Liver (tissue), 9 donors: ENCODE data around the gene PSD. TPM values are rescaled to one million over a fixed set of nuclear protein-coding genes. Genes with fewer than 3 reads are reported as not detected.
A peak's percentile ranks its signal among the peaks of the same experiment; 100 is the strongest.

Experiments used
- DNase-seq: peaks from one replicate; pipeline ENCODE4 v3.0.0-alpha.2; 2017; ENCODE audit warnings: low spot score
- H3K27ac ChIP-seq, 2 donors: one replicate each; pipeline ENCODE4 v1.7.0; 2013; ENCODE audit warnings: inconsistent platforms in 2 of 2, low read length in 2 of 2, control low read depth in 1 of 2, low read depth in 1 of 2, mild to moderate bottlenecking in 1 of 2
- H3K27me3 ChIP-seq, 4 donors: one replicate each; pipeline versions ENCODE4 v1.6.1 to v1.7.0; 2013; ENCODE audit warnings: low read length in 3 of 4, inconsistent platforms in 1 of 4, mild to moderate bottlenecking in 1 of 4, moderate library complexity in 1 of 4; ENCODE audit not compliant: control insufficient read depth in 4 of 4, insufficient read depth in 4 of 4
- H3K36me3 ChIP-seq, 4 donors: one replicate each; pipeline versions ENCODE4 v1.6.1 to v1.7.0; 2013; ENCODE audit warnings: low read length in 3 of 4, mild to moderate bottlenecking in 3 of 4, low read depth in 1 of 4, moderate library complexity in 1 of 4; ENCODE audit not compliant: control insufficient read depth in 4 of 4, insufficient read depth in 3 of 4
- H3K4me1 ChIP-seq, 4 donors: one replicate each; pipeline versions ENCODE4 v1.6.1 to v1.7.0; 2013; ENCODE audit warnings: low read length in 3 of 4, mild to moderate bottlenecking in 3 of 4, moderate library complexity in 1 of 4; ENCODE audit not compliant: control insufficient read depth in 4 of 4, insufficient read depth in 4 of 4
- H3K4me3 ChIP-seq, 3 donors: one replicate each; pipeline versions ENCODE4 v1.6.1 to v1.7.0; 2013; ENCODE audit warnings: low read length in 3 of 3, control low read depth in 1 of 3, low read depth in 1 of 3, mild to moderate bottlenecking in 1 of 3
- H3K9ac ChIP-seq, 2 donors: one replicate each; pipeline ENCODE4 v1.7.0; 2013; ENCODE audit warnings: low read length in 2 of 2, mild to moderate bottlenecking in 2 of 2, moderate library complexity in 2 of 2, control low read depth in 1 of 2, low read depth in 1 of 2
- H3K9me3 ChIP-seq, 4 donors: one replicate each; pipeline versions ENCODE4 v1.6.1 to v1.7.0; 2013; ENCODE audit warnings: low read length in 3 of 4; ENCODE audit not compliant: control insufficient read depth in 4 of 4
- EGR1 ChIP-seq, 2 donors: IDR thresholded peaks; 2 replicates each; pipeline ENCODE4 v1.6.1; 2016 to 2018; ENCODE audit warnings: antibody characterized with exemption in 2 of 2, low read depth in 2 of 2
- FOXA1 ChIP-seq: IDR thresholded peaks from 2 replicates; pipeline ENCODE4 v1.6.1; 2016; ENCODE audit warnings: antibody characterized with exemption
- GABPA ChIP-seq, 2 donors: IDR thresholded peaks in 1 of 2; conservative IDR thresholded peaks in 1 of 2; 2 replicates each; pipeline ENCODE4 v1.6.1; 2016; ENCODE audit warnings: antibody characterized with exemption in 2 of 2, mild to moderate bottlenecking in 1 of 2, moderate library complexity in 1 of 2
- HNF4A ChIP-seq, 2 donors: conservative IDR thresholded peaks; 2 replicates each; pipeline ENCODE4 v1.6.1; 2016; ENCODE audit warnings: antibody characterized with exemption in 2 of 2, mild to moderate bottlenecking in 2 of 2
- HNF4G ChIP-seq: IDR thresholded peaks from 2 replicates; pipeline ENCODE4 v1.6.1; 2016; ENCODE audit warnings: antibody characterized with exemption
- JUND ChIP-seq, 2 donors: IDR thresholded peaks; 2 replicates each; pipeline ENCODE4 v1.6.1; 2016; ENCODE audit warnings: antibody characterized with exemption in 2 of 2
- NR2F2 ChIP-seq: IDR thresholded peaks from 2 replicates; pipeline ENCODE4 v1.6.1; 2016; ENCODE audit warnings: antibody characterized with exemption
- RAD21 ChIP-seq, 2 donors: IDR thresholded peaks; 2 replicates each; pipeline ENCODE4 v1.6.1; 2016; ENCODE audit warnings: antibody characterized with exemption in 2 of 2, mild to moderate bottlenecking in 2 of 2
- RXRA ChIP-seq, 2 donors: IDR thresholded peaks; 2 replicates each; pipeline ENCODE4 v1.6.1; 2017 to 2018; ENCODE audit warnings: antibody characterized with exemption in 2 of 2, mild to moderate bottlenecking in 1 of 2
- SP1 ChIP-seq: IDR thresholded peaks from 2 replicates; pipeline ENCODE4 v1.6.1; 2018; ENCODE audit warnings: antibody characterized with exemption, mild to moderate bottlenecking
- TAF1 ChIP-seq: conservative IDR thresholded peaks from 2 replicates; pipeline ENCODE4 v1.6.1; 2016; ENCODE audit warnings: antibody characterized with exemption, mild to moderate bottlenecking
- YY1 ChIP-seq: IDR thresholded peaks from 2 replicates; pipeline ENCODE4 v1.6.1; 2016; ENCODE audit warnings: antibody characterized with exemption, mild to moderate bottlenecking
- WGBS: extraction: QIAGEN DNeasy Blood & Tissue Kit; methylation state at CpG from one replicate; pipeline ENCODE4 v1.1.7; 2013; 5-methylcytosine and 5-hydroxymethylcytosine counted together
- polyA plus RNA-seq, 2 donors: library from polyadenylated mRNA; stranded (reverse) in 1 of 2; unstranded in 1 of 2; fragments of 200-250 nt in 1 of 2; fragments of >200 nt in 1 of 2; fragmentation: Nextera tagmentation in 1 of 2; extraction: Ambion mirVana in 1 of 2; gene quantifications; one replicate each; pipeline versions ENCODE4 v1.2.1 to v1.2.3, GENCODE V29; 2013 to 2015
- total RNA-seq, 2 donors: library from RNA; depleted of rRNA; stranded (reverse); fragments of >200 nt; gene quantifications; one replicate each; pipeline ENCODE4 v1.2.3, GENCODE V29; 2014
- TF ChIP-seq, protein P1 (sequence below): fragments of 150-350 bp; IDR thresholded peaks from 2 replicates; pipeline ENCODE4 v1.5.1; 2017; ENCODE audit warnings: improper control_type of control experiment, low read depth, low read length; ENCODE audit not compliant: missing input control
- TF ChIP-seq, protein P2 (sequence below): IDR thresholded peaks from 2 replicates; pipeline ENCODE4 v1.6.1; 2016; ENCODE audit warnings: antibody characterized with exemption
- TF ChIP-seq, protein P3 (sequence below): IDR thresholded peaks from 2 replicates; pipeline ENCODE4 v1.6.1; 2016; ENCODE audit warnings: antibody characterized with exemption
- TF ChIP-seq, protein P4 (sequence below): IDR thresholded peaks from 2 replicates; pipeline ENCODE4 v1.6.1; 2016; ENCODE audit warnings: antibody characterized with exemption, mild to moderate bottlenecking
- donor health status: healthy.
- donor health status: healthy.
- donor health status: healthy.
- donor health status: healthy.
- donor health status: healthy.

PSD gene
- total and polyA plus RNA-seq, 4 donors: 0.56 to 1.3 (median 0.71) TPM

DNA sequence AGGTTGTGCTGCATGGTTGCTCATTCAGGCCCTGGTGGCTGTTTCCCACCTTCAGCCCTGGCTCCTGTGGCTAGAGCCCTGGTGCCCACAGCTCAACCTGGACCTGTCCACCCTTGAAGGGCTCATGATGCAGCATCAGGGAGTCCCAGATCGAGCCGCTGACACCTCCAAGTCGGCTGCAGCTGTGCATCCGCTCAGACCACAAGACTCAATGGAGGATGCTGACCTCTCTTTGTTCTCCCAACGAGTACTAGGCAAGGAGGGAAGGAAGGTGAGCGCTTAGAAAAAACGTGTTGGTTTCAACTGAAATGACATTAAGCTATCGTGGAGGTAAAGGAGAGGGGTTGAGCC lies 42.2 kb upstream of the PSD start:
- no peak overlapping the region for H3K27ac ChIP-seq
- H3K27me3 ChIP-seq: no peaks in the 10 kb centered on the region
- 33% methylated on average over 8 of the region's 8 CpGs for WGBS

DNA sequence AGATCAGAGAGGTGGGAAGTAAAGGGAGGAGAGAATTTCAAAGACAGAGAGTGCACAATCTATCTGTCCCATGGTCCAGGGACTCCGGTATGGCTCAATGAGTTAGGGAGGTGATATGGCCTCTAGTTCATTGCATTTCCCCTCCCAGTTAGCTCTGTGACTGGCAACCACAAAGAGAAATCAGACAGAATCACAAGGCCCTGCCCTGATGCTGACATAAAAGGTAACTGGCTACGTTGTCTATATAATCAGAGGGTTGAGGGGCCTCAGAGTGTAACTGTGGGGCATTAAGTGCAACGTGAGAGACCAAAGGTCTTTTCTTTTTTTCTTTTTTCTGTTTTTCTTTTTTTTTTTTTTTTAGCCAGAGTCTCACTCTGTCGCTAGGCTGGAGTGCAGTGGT lies 40.1 kb upstream of the PSD start:
- DNase-seq: no peak
- TF ChIP-seq HNF4A (conservative IDR thresholded peaks at IDR 0.05) (no peak), FOXA1 (no peak), YY1 (no peak), SP1 (no peak), GABPA (IDR thresholded peaks at IDR 0.05 in 1 of 2, conservative IDR thresholded peaks at IDR 0.05 in 1 of 2) (no peak), JUND (IDR thresholded peaks at IDR 0.05) (no peak), NR2F2 (no peak), RXRA (IDR thresholded peaks at IDR 0.05) (no peak), EGR1 (IDR thresholded peaks at IDR 0.05; ENCODE audit: low read depth in 2 of 2) (no peak), TAF1 (no peak)
- TF ChIP-seq, protein P1, sequence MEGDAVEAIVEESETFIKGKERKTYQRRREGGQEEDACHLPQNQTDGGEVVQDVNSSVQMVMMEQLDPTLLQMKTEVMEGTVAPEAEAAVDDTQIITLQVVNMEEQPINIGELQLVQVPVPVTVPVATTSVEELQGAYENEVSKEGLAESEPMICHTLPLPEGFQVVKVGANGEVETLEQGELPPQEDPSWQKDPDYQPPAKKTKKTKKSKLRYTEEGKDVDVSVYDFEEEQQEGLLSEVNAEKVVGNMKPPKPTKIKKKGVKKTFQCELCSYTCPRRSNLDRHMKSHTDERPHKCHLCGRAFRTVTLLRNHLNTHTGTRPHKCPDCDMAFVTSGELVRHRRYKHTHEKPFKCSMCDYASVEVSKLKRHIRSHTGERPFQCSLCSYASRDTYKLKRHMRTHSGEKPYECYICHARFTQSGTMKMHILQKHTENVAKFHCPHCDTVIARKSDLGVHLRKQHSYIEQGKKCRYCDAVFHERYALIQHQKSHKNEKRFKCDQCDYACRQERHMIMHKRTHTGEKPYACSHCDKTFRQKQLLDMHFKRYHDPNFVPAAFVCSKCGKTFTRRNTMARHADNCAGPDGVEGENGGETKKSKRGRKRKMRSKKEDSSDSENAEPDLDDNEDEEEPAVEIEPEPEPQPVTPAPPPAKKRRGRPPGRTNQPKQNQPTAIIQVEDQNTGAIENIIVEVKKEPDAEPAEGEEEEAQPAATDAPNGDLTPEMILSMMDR: no peak
- TF ChIP-seq, protein P2, sequence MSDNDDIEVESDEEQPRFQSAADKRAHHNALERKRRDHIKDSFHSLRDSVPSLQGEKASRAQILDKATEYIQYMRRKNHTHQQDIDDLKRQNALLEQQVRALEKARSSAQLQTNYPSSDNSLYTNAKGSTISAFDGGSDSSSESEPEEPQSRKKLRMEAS: no peak
- TF ChIP-seq, protein P3, sequence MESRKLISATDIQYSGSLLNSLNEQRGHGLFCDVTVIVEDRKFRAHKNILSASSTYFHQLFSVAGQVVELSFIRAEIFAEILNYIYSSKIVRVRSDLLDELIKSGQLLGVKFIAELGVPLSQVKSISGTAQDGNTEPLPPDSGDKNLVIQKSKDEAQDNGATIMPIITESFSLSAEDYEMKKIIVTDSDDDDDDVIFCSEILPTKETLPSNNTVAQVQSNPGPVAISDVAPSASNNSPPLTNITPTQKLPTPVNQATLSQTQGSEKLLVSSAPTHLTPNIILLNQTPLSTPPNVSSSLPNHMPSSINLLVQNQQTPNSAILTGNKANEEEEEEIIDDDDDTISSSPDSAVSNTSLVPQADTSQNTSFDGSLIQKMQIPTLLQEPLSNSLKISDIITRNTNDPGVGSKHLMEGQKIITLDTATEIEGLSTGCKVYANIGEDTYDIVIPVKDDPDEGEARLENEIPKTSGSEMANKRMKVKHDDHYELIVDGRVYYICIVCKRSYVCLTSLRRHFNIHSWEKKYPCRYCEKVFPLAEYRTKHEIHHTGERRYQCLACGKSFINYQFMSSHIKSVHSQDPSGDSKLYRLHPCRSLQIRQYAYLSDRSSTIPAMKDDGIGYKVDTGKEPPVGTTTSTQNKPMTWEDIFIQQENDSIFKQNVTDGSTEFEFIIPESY: no peak
- H3K4me3 ChIP-seq: no peak overlapping the region
- H3K9ac ChIP-seq: no peak overlapping the region
- H3K36me3 ChIP-seq: peaks cover 0 to 6% (median 3%) of the 10 kb centered on the region in 4 donors
- no peaks in the 10 kb centered on the region for H3K9me3 ChIP-seq
- no peak overlapping the region for H3K27ac ChIP-seq
- H3K27me3 ChIP-seq: no peaks in the 10 kb centered on the region
- 80% methylated on average over 4 of the region's 4 CpGs for WGBS
- peaks cover 8 to 30% (median 24%) of the 10 kb centered on the region in 4 donors for H3K4me1 ChIP-seq

More for the DNA sequence above, 42.2 kb upstream of the PSD start:
- Histone ChIP-seq H3K4me1 (peaks cover 8 to 32% (median 24%) of the 10 kb centered on the region in 4 donors), H3K9ac (peak overlapping the region in 1 of 2 donors; percentile 36), H3K4me3 (peak overlapping the region; percentile 16 to 67 (median 48)), H3K36me3 (peaks cover 0 to 2% (median under 1%) of the 10 kb centered on the region in 4 donors), H3K9me3 (no peaks in the 10 kb centered on the region)
- no peak for TF ChIP-seq HNF4G
- TF ChIP-seq FOXA1: no peak
- TF ChIP-seq TAF1: no peak
- no peak for TF ChIP-seq RAD21 (IDR thresholded peaks at IDR 0.05)
- TF ChIP-seq, protein P4, sequence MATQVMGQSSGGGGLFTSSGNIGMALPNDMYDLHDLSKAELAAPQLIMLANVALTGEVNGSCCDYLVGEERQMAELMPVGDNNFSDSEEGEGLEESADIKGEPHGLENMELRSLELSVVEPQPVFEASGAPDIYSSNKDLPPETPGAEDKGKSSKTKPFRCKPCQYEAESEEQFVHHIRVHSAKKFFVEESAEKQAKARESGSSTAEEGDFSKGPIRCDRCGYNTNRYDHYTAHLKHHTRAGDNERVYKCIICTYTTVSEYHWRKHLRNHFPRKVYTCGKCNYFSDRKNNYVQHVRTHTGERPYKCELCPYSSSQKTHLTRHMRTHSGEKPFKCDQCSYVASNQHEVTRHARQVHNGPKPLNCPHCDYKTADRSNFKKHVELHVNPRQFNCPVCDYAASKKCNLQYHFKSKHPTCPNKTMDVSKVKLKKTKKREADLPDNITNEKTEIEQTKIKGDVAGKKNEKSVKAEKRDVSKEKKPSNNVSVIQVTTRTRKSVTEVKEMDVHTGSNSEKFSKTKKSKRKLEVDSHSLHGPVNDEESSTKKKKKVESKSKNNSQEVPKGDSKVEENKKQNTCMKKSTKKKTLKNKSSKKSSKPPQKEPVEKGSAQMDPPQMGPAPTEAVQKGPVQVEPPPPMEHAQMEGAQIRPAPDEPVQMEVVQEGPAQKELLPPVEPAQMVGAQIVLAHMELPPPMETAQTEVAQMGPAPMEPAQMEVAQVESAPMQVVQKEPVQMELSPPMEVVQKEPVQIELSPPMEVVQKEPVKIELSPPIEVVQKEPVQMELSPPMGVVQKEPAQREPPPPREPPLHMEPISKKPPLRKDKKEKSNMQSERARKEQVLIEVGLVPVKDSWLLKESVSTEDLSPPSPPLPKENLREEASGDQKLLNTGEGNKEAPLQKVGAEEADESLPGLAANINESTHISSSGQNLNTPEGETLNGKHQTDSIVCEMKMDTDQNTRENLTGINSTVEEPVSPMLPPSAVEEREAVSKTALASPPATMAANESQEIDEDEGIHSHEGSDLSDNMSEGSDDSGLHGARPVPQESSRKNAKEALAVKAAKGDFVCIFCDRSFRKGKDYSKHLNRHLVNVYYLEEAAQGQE: no peak
- TF ChIP-seq NR2F2: no peak
- peak; percentile 46 for DNase-seq
